ENCODE results near the gene PPT2. TPM values are rescaled to one million over a fixed set of nuclear protein-coding genes. Genes with fewer than 3 reads are reported as not detected.

PPT2 gene
- total and polyA plus RNA-seq, 2 of the 13 experiments (the other 11 are each of a cell fraction or from before 2014, with no cell fraction given) = 39.2 to 61.8 TPM

DNA sequence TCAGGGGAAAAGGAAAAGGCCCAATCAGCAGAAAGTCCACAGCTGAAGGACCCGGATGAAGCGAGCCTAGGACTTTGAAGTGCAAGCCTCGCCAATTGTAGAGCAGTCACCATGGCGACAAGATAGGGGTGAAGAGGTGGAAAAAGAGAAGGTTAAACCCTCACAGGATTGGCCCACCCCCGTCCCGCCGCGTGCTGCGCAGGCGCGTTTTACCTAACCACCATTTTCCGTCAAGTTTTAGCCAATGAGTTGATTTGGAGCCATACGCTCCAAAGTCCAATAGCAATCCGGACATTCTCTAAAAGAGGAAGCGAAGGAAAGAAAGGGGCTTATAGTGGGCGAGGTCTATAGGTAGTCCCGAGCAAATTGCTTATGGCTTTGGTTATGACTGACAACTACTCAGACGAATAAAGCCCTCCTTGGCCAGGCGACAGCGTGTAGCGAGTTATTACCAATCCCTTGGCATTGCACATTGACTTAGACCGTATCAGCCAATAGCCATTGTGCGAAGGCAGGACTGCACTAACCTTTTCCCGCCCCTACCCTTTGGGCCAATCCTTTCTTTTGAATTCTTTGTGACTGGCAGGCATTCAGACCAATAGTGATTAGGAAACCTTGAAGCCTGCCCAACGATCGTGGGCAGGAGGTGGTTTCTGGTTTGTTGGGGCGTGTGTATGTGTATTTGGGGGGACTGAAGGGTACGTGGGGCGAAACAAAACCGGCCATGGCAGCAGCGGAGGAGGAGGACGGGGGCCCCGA is 24.0 kb downstream of the PPT2 start, which contains the start of gene RNF5 (continued):
- TF ChIP-seq, protein P1, sequence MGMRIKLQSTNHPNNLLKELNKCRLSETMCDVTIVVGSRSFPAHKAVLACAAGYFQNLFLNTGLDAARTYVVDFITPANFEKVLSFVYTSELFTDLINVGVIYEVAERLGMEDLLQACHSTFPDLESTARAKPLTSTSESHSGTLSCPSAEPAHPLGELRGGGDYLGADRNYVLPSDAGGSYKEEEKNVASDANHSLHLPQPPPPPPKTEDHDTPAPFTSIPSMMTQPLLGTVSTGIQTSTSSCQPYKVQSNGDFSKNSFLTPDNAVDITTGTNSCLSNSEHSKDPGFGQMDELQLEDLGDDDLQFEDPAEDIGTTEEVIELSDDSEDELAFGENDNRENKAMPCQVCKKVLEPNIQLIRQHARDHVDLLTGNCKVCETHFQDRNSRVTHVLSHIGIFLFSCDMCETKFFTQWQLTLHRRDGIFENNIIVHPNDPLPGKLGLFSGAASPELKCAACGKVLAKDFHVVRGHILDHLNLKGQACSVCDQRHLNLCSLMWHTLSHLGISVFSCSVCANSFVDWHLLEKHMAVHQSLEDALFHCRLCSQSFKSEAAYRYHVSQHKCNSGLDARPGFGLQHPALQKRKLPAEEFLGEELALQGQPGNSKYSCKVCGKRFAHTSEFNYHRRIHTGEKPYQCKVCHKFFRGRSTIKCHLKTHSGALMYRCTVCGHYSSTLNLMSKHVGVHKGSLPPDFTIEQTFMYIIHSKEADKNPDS (CRISPR knock-in tag; IDR thresholded peaks at IDR 0.05) = no peak
- TF ChIP-seq, protein P2, sequence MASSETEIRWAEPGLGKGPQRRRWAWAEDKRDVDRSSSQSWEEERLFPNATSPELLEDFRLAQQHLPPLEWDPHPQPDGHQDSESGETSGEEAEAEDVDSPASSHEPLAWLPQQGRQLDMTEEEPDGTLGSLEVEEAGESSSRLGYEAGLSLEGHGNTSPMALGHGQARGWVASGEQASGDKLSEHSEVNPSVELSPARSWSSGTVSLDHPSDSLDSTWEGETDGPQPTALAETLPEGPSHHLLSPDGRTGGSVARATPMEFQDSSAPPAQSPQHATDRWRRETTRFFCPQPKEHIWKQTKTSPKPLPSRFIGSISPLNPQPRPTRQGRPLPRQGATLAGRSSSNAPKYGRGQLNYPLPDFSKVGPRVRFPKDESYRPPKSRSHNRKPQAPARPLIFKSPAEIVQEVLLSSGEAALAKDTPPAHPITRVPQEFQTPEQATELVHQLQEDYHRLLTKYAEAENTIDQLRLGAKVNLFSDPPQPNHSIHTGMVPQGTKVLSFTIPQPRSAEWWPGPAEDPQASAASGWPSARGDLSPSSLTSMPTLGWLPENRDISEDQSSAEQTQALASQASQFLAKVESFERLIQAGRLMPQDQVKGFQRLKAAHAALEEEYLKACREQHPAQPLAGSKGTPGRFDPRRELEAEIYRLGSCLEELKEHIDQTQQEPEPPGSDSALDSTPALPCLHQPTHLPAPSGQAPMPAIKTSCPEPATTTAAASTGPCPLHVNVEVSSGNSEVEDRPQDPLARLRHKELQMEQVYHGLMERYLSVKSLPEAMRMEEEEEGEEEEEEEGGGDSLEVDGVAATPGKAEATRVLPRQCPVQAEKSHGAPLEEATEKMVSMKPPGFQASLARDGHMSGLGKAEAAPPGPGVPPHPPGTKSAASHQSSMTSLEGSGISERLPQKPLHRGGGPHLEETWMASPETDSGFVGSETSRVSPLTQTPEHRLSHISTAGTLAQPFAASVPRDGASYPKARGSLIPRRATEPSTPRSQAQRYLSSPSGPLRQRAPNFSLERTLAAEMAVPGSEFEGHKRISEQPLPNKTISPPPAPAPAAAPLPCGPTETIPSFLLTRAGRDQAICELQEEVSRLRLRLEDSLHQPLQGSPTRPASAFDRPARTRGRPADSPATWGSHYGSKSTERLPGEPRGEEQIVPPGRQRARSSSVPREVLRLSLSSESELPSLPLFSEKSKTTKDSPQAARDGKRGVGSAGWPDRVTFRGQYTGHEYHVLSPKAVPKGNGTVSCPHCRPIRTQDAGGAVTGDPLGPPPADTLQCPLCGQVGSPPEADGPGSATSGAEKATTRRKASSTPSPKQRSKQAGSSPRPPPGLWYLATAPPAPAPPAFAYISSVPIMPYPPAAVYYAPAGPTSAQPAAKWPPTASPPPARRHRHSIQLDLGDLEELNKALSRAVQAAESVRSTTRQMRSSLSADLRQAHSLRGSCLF (CRISPR knock-in tag; IDR thresholded peaks at IDR 0.05; ENCODE audit: borderline replicate concordance) = no peak
- TF ChIP-seq, protein P3, sequence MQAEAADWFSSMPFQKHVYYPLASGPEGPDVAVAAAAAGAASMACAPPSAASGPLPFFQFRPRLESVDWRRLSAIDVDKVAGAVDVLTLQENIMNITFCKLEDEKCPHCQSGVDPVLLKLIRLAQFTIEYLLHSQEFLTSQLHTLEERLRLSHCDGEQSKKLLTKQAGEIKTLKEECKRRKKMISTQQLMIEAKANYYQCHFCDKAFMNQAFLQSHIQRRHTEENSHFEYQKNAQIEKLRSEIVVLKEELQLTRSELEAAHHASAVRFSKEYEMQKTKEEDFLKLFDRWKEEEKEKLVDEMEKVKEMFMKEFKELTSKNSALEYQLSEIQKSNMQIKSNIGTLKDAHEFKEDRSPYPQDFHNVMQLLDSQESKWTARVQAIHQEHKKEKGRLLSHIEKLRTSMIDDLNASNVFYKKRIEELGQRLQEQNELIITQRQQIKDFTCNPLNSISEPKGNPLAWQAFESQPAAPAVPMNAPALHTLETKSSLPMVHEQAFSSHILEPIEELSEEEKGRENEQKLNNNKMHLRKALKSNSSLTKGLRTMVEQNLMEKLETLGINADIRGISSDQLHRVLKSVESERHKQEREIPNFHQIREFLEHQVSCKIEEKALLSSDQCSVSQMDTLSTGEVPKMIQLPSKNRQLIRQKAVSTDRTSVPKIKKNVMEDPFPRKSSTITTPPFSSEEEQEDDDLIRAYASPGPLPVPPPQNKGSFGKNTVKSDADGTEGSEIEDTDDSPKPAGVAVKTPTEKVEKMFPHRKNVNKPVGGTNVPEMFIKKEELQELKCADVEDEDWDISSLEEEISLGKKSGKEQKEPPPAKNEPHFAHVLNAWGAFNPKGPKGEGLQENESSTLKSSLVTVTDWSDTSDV (CRISPR knock-in tag; IDR thresholded peaks at IDR 0.05) = no peak
- TF ChIP-seq, protein P4, sequence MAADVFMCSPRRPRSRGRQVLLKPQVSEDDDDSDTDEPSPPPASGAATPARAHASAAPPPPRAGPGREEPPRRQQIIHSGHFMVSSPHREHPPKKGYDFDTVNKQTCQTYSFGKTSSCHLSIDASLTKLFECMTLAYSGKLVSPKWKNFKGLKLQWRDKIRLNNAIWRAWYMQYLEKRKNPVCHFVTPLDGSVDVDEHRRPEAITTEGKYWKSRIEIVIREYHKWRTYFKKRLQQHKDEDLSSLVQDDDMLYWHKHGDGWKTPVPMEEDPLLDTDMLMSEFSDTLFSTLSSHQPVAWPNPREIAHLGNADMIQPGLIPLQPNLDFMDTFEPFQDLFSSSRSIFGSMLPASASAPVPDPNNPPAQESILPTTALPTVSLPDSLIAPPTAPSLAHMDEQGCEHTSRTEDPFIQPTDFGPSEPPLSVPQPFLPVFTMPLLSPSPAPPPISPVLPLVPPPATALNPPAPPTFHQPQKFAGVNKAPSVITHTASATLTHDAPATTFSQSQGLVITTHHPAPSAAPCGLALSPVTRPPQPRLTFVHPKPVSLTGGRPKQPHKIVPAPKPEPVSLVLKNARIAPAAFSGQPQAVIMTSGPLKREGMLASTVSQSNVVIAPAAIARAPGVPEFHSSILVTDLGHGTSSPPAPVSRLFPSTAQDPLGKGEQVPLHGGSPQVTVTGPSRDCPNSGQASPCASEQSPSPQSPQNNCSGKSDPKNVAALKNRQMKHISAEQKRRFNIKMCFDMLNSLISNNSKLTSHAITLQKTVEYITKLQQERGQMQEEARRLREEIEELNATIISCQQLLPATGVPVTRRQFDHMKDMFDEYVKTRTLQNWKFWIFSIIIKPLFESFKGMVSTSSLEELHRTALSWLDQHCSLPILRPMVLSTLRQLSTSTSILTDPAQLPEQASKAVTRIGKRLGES (CRISPR knock-in tag; IDR thresholded peaks at IDR 0.05; ENCODE audit: borderline replicate concordance) = no peak
- TF ChIP-seq RFX3 (CRISPR knock-in tag; IDR thresholded peaks at IDR 0.05) (peak; percentile 94), ZNF205 (CRISPR knock-in tag; IDR thresholded peaks at IDR 0.05) (no peak; the same call in 1 of the 2 replicates), ELF1 (CRISPR knock-in tag; IDR thresholded peaks at IDR 0.05) (peak; percentile 71), AHR (CRISPR knock-in tag; IDR thresholded peaks at IDR 0.05) (no peak)
- TF ChIP-seq, protein P5, sequence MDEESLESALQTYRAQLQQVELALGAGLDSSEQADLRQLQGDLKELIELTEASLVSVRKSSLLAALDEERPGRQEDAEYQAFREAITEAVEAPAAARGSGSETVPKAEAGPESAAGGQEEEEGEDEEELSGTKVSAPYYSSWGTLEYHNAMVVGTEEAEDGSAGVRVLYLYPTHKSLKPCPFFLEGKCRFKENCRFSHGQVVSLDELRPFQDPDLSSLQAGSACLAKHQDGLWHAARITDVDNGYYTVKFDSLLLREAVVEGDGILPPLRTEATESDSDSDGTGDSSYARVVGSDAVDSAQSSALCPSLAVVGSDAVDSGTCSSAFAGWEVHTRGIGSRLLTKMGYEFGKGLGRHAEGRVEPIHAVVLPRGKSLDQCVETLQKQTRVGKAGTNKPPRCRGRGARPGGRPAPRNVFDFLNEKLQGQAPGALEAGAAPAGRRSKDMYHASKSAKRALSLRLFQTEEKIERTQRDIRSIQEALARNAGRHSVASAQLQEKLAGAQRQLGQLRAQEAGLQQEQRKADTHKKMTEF (CRISPR knock-in tag; IDR thresholded peaks at IDR 0.05) = no peak; the same call in 1 of the 2 replicates
- TF ChIP-seq, protein P6, sequence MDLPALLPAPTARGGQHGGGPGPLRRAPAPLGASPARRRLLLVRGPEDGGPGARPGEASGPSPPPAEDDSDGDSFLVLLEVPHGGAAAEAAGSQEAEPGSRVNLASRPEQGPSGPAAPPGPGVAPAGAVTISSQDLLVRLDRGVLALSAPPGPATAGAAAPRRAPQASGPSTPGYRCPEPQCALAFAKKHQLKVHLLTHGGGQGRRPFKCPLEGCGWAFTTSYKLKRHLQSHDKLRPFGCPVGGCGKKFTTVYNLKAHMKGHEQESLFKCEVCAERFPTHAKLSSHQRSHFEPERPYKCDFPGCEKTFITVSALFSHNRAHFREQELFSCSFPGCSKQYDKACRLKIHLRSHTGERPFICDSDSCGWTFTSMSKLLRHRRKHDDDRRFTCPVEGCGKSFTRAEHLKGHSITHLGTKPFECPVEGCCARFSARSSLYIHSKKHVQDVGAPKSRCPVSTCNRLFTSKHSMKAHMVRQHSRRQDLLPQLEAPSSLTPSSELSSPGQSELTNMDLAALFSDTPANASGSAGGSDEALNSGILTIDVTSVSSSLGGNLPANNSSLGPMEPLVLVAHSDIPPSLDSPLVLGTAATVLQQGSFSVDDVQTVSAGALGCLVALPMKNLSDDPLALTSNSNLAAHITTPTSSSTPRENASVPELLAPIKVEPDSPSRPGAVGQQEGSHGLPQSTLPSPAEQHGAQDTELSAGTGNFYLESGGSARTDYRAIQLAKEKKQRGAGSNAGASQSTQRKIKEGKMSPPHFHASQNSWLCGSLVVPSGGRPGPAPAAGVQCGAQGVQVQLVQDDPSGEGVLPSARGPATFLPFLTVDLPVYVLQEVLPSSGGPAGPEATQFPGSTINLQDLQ (CRISPR knock-in tag; IDR thresholded peaks at IDR 0.05) = no peak
